ENCODE results near the gene ZIC1.

- no peak for TF ChIP-seq CTCF (conservative IDR thresholded peaks at IDR 0.05)
- TF ChIP-seq ZFX (IDR thresholded peaks at IDR 0.05): no peak
Observed at GRCh38 chr3:147421184-147421912, 12.2 kb downstream of the ZIC1 start.
